ENCODE data around the gene LBHD2. TPM values are rescaled to one million over a fixed set of nuclear protein-coding genes. Genes with fewer than 3 reads are reported as not detected.
A peak's percentile ranks its signal among the peaks of the same experiment; 100 is the strongest.

LBHD2 gene
- total and polyA plus RNA-seq, 2 of the 13 experiments (the other 11 are each of a cell fraction or from before 2014, with no cell fraction given): 0.67 to 1.00 TPM

GRCh38 chr14:103099081-103099732, 15.2 kb downstream of the LBHD2 start (continued):
- TF ChIP-seq ZBTB39 (CRISPR knock-in tag; IDR thresholded peaks at IDR 0.05): 0 out of 2 replicates have a peak, but pooled peaks have one; percentile 51
- TF ChIP-seq CREB3 (CRISPR knock-in tag; IDR thresholded peaks at IDR 0.05): no peak
- 0 out of 2 replicates have a peak, but pooled peaks have one; percentile 44 for TF ChIP-seq RNF2 (conservative IDR thresholded peaks at IDR 0.05; ENCODE audit: low read depth)
- TF ChIP-seq SALL2 (CRISPR knock-in tag; IDR thresholded peaks at IDR 0.05): peak; percentile 89
- TF ChIP-seq ZNF550 (CRISPR knock-in tag; IDR thresholded peaks at IDR 0.05; ENCODE audit: borderline replicate concordance): peak; percentile 64; the same call in 1 of the 2 replicates
- TF ChIP-seq IKZF5 (CRISPR knock-in tag; IDR thresholded peaks at IDR 0.05): no peak; the same call in 1 of the 2 replicates
- TF ChIP-seq ZFYVE20 (CRISPR knock-in tag; IDR thresholded peaks at IDR 0.05; ENCODE audit: borderline replicate concordance, low read depth): no peak
- peak; percentile 93 for TF ChIP-seq AKAP8 (CRISPR knock-in tag; IDR thresholded peaks at IDR 0.05)
- TF ChIP-seq ZNF543 (CRISPR knock-in tag; IDR thresholded peaks at IDR 0.05): 0 out of 2 replicates have a peak, but pooled peaks have one; percentile 17
- TF ChIP-seq ZNF282 (IDR thresholded peaks at IDR 0.05; ENCODE audit: partially characterized antibody): no peak
- peak; percentile 88 for TF ChIP-seq TEAD3 (CRISPR knock-in tag; optimal IDR thresholded peaks at IDR 0.05; ENCODE audit: borderline replicate concordance)
- peak; percentile 77 for TF ChIP-seq ZBTB25 (CRISPR knock-in tag; IDR thresholded peaks at IDR 0.05)
- TF ChIP-seq ESRRA (CRISPR knock-in tag; IDR thresholded peaks at IDR 0.05; ENCODE audit: low read depth): no peak
- no peak for TF ChIP-seq GLMP (CRISPR knock-in tag; IDR thresholded peaks at IDR 0.05; ENCODE audit: borderline replicate concordance)
- no peak for TF ChIP-seq KDM4B (CRISPR knock-in tag; IDR thresholded peaks at IDR 0.05)
- TF ChIP-seq ARNTL (CRISPR knock-in tag; IDR thresholded peaks at IDR 0.05): no peak; the same call in none of the 2 replicates
- no peak for TF ChIP-seq ZIK1 (CRISPR knock-in tag; IDR thresholded peaks at IDR 0.05; ENCODE audit: borderline replicate concordance, low read depth)
- TF ChIP-seq BCLAF1 (IDR thresholded peaks at IDR 0.05): no peak
- peak; percentile 100 for TF ChIP-seq SRSF1 (optimal IDR thresholded peaks at IDR 0.05; ENCODE audit: low read depth, low read length)
- peak; percentile 97 for TF ChIP-seq CEBPG (CRISPR knock-in tag; IDR thresholded peaks at IDR 0.05)
- no peak for TF ChIP-seq SNAI1 (CRISPR knock-in tag; IDR thresholded peaks at IDR 0.05; ENCODE audit: borderline replicate concordance)
